HG03103 (cell line): ENCODE data around the gene TBRG1.

Source experiments
- ATAC-seq: cut with Tn5 transposase; IDR thresholded peaks from one replicate; pipeline ENCODE4 v1.9.1; 2021; ENCODE audit warnings: low read depth; ENCODE audit not compliant: unreplicated experiment

Gene TBRG1

DNA sequence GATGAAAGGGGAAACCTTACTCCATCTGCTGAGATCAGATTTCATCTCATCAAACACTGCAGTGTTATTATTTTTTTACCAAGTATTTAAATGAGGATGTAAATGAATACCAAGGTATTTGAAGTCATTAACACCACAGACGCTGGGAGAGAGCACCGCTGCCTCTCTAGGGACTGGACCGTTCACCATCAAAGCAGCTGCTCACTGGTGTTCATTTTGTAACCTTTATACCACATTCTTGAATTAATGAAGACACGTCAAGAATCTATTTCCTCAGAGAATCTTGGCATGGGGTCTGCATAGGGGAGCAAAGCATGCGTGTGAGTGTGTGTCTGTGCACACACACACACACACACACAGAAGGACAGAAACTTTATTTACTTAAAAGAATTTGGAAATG, 35.2 kb downstream of the TBRG1 start:
- no peak for ATAC-seq

DNA sequence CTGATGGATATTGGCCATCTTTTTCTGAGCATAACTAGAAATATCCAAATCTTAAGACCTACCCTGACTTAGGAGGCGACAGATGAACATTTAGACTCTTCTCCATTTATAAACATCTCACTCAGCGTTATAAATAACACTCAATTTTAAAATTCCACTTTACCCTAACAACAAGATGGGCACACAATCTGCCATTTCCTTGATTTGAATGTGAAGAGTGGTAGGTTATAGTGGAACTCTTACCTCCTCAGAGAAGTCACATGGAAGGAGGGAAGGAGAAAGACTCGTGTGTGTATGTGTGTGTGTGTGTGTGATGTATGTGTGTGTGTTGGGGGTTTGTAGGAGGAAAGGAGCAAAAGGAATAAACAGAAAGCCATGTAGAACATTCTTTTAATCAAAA, 35.8 kb downstream of the TBRG1 start:
- ATAC-seq: no peak

DNA sequence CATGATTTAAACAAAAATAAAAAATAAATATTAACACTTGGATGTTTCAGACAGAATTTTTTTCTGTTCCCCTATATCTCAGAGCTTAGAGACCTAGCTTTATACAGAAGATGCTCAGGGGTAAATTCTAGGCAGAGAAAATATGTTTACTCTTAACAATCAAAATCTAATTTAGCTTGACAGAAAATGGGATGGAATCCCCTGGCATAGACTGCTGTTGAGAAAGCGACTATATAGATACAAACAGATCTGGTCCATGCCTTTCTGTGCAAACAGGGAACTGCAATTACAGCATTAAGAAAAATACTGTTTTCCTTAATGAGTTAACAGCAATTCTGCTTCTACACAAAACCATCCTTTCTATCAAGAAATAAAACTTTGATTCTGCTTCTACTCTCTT, 36.3 kb downstream of the TBRG1 start:
- no peak for ATAC-seq

DNA sequence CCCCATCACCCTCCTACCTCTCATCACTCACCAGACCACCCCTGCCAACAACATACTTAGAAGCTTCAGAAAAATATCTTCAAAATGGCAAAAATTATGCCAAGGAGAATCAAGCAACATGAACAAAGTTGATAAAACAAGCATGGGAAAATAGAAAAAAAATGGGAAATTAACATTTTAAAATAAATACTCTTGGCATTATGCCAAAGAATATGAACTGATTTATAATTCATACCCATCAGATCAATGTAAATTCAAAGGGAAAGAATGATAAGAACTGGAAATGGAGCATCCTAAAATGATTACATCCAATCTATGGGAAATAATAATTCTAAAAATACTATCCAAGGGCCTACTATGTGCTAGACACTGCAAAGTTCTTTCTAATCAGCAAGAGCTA, 38.9 kb downstream of the TBRG1 start:
- no peak for ATAC-seq

DNA sequence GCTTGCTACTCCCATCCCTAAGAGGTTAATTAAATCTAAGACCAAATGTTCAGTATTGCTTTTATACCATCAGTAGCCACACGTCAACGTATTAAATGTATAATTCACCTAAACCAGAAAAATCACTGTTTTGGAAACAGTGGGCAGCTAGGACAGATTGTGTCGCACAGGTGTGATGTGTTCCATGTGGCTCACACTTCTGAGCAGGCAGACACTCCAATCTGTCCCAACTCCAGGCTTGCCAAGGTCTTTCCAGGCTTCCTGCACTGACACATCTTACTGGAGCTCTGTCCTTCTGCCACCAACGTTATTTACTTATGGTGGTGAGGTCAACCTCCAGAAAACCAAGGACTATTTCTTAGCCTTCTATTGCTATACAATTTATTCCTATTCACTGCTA, 39.4 kb downstream of the TBRG1 start:
- no peak for ATAC-seq

DNA sequence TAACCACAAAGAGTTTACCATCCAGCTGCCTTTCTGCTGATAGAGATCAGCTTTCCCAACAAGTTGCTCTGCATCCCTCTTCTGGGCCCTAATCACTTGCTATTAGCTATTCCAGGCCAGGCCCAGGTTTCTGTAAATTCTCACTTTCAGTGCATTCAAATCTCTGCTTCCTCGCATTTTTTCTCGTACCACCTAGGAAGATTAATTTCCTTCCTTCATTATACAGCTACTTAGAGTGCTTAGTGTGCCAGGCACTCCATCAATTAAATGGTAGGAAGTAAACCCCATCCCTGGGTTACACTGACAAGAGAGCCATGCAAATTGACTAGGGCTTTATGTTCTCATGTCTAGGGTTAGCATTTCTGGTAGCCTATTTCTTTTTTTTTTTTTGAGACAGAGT, 41.2 kb downstream of the TBRG1 start:
- ATAC-seq: no peak

DNA sequence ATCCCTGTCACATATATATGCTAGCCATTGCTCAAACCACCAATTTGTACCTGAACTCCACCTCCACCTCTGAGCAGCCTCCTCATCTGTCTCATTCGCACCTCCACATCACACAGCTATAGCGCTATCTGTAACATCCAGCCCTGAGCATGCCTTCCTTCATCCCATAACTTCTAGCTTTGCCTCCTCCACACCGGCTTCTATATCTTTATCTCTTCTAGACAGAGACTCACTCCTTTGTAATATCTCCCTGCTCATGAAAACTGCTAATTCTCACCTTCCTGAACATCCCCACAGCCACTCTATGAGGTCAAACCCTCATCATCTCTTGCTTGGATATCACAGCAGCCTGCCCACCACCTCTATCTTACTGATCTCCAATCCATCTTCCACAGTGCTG, 44.9 kb downstream of the TBRG1 start:
- ATAC-seq: no peak

DNA sequence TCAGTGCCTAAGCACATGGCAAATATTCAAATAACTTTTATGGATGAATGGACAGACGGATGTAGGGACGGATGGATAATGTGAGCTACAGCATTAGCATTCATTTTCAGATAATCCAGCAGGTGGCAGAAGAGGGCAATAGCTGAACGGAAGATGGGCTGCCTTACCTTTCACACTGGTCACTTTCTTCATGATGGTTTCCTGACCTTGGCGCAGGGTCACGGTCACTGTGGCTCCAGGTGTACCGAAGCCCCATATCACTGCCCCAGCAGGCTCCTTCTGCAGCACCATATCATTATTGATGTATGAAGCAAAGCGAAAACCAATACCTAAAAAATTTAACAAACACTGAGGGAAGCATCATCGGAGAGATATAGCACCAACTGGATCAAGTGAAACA, 46.5 kb downstream of the TBRG1 start:
- ATAC-seq: no peak

DNA sequence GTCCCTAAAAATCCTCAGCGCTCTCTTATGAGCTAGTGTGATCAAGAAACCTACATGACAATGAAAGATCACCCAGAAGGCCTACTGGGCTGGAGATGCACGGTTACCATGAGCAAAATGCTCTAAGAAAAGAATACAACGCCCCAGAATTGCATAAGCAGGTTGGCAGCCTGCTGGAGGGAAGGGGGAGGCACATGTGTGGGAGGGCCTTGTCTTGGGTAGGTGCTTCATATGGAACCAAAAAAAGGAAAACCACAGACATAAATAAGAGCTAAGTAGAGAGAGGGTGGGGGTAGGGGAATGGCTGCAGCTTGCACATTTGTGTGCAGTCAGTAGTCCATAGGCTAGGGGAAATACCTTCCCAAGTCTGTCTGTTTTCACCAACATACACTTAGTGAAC, 48.1 kb downstream of the TBRG1 start:
- no peak for ATAC-seq

DNA sequence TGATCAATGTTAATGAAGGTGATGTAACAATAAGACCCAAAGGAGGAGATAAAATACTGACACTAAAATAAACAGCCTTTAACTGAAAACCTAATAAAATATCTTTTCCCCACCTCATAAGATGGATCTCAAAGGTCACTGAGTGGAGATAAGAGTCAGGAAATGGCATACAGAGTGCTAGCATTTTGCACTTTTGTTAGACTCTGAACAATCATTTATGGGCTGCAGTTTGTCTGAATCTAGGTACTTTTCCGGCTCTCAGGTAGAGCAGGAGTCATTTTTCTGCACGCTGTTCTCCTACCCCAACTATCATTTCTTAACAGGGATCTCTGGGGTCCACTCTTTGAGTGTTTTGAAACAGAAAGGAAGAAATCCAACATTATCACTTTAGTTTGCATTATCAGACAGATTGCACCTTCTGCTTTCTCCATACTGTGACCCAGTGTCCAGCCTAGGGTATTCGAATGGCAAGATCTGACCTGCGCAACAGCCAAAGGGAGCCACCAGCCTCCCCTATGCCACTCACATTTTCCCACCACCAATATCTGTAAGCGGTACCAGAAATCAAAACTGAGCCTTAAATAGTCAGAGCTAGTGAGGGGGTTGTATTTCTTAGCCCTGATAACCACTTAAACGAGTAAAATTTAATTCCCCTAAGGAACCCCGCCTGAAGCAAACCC, 50.0 kb downstream of the TBRG1 start:
- no peak for ATAC-seq

DNA sequence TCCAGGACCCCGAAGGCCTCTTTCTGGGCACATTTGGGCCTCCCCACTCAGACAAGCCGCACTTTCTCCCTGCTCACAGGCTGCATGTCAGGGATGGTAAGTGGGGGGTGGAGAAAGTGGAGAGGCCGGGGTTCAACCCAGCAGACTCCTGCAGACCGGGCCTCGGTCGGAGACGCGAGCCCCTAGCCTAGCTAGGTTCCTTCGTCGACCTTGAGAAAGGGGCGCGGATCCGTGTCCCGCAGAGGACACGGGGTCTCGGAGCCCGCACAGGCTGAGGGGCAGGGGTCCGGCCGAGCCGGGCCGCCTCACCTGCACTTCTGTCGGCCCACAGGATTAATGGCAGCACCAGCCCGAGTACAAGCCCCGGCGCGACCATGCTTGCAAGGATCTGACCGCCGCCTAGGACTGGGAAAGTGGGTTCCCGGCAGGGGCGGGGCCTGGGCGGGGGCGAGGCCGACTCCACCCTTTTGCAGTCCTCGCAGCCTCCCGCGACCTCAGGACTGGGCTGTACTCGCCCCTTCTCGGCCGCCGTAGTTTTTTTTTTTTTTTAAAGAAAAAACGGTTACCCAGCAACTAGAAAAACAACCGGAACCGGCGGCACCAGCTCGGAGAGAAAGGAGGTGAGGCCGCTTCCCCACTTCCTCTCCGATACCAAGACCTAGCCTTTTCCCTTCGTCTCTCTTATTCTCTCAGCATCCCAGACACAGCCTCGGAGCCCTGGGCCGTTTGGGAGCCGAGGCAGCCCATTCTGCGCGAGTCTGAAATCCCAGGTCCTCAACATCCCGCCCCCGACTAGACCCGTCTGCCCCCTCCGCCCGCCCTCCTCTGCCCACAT, 50.9 kb downstream of the TBRG1 start, which contains the start of the genes SIAE and SPA17:
Gene SIAE (minus strand): TSS at position 407 of the 835 bp plus-strand sequence. CDS start 31 bp downstream, at position 376.
Gene SPA17 (plus strand): TSS at position 572 of the 835 bp plus-strand sequence. CDS start 1,361 bp downstream, outside the sequence.
- ATAC-seq: peak; percentile 84

DNA sequence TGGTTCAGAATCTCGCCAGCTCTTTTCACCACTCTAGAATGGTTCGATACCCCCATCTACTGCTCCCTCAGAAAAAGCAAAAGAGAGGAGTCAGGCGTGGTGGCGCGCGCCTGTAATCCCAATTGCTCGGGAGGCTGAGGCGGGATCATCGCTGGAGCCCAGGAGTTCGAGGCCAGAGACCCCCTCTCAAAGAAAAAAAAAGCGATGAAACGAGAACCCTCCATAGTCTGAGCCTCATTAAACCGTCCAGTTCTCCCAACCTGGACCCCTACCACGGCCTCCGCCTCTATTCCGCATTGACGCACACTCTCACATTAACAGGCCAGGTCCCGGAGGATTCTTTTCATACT, 51.5 kb downstream of the TBRG1 start:
- no peak for ATAC-seq

DNA sequence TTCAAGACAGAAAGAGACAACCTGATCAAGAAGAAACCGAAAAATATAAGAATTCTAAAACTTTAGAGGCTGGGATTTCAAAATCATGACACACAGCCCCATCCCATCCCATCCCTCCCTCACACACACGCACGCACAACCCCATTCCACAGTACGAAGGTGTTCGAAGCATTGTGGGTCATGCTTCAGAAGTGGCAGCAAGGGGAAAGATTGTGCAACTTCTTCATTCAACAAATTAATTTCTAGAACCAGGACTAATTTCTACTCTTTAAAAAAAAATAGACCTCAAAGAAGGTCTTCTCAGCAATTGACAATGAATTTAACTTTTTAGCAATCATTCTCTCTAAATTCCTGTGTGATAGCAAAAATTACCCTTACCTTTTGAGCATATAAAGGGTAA, 51.9 kb downstream of the TBRG1 start:
- ATAC-seq: no peak

DNA sequence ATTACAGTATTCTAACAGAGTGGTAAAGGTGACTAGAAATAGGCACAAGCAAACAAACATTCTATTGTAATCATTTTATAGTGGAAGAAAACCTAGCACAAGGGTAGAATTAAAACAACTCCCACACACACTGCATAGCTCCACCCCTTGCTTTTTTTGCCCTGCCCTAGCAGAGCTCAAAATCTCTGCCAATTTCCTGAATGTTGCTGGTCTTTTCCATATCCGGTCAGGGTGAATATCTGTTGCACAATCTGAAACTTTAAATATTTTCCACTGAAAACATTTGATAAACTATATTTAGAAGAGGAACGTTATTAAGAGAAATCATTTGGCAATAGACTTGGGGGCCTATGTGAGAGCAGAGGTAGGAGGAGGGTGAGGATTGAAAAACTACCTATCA, 53.7 kb downstream of the TBRG1 start:
- ATAC-seq: no peak

DNA sequence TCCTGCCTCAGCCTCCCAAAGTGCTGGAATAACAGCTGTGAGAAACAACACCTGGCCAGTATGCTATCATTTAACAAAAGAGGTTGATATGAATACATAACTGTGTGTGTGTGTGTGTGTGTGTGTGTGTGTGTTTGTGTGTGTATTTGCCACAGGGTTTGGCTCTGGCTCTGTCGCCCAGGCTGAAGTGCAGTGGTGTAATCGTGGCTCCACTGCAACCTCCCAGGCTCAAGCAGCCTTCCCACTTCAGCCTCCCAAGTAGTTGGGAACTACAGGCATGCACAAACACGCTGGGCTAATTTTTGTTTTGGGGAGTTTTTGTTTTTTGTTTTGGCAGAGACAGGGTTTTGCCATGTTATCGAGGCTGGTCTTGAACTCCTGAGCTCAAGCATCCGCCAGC, 55.8 kb downstream of the TBRG1 start:
- no peak for ATAC-seq

DNA sequence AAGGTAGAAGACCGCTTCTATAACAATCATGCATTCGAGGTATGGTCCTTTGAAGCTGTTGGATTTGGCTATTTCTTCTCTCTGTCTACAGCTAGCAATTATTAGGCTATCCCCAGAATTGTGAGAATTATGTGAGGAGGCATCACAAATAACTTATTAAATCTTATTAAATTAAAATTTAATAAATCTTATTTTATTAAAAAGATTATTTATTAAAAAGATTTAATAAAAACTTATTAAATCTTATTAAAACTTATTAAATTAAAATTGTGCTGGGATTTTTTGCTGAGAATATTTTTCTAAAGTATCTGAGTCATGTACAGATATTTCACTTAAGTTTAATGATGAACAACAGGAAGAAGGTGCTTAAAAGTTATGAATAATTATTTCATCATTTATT, 58.8 kb downstream of the TBRG1 start:
- ATAC-seq: no peak

DNA sequence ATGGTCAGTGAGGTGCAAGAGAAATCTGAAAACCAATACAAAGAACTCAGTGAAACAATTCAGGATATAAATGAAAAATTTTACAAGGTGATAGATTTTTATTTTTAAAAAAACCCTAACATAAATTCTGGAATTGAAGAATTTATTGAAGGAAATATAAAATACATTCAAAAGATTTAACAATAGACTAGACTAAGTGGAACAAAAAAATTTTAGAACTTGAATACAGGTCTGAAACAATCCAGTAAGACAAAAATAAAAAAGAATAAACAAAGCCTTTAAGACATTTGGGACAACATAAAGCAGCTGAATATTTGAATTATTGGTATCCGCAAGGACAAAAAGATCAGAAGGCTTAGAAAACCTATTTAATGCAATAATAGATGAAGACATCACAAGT, 59.8 kb downstream of the TBRG1 start:
- ATAC-seq: no peak
